SU-DHL-6 (cell line): ENCODE results near the gene MBOAT7.
"Not testable (repeated sequence)": the region's sequence is repeated elsewhere in the genome, so short reads cannot be mapped to it uniquely, and the experiment has no call there.

Experiments used
- CTCF ChIP-seq: fragments of 200-600 bp; sonication (generic); IDR thresholded peaks from one replicate; pipeline ENCODE4 v1.5.1; 2017; ENCODE audit warnings: antibody characterized with exemption, mild to moderate bottlenecking, low read length, moderate library complexity; ENCODE audit not compliant: insufficient read depth, poor library complexity, severe bottlenecking
- EZH2phosphoT487 ChIP-seq: fragments of 200-600 bp; sonication (generic), shearing (Covaris generic); conservative IDR thresholded peaks from 2 replicates; pipeline ENCODE4 v1.6.1; 2018; ENCODE audit warnings: mild to moderate bottlenecking, antibody characterized with exemption, low read length, moderate library complexity, mixed read lengths

- not testable (repeated sequence) for TF ChIP-seq CTCF, EZH2phosphoT487
Observed at GRCh38 chr19:54214734-54215133, 25.4 kb upstream of the MBOAT7 start.
